ENCODE results near the gene HPF1.
"Not testable (repeated sequence)": the region's sequence is repeated elsewhere in the genome, so short reads cannot be mapped to it uniquely, and the experiment has no call there.

The HPF1 gene

DNA sequence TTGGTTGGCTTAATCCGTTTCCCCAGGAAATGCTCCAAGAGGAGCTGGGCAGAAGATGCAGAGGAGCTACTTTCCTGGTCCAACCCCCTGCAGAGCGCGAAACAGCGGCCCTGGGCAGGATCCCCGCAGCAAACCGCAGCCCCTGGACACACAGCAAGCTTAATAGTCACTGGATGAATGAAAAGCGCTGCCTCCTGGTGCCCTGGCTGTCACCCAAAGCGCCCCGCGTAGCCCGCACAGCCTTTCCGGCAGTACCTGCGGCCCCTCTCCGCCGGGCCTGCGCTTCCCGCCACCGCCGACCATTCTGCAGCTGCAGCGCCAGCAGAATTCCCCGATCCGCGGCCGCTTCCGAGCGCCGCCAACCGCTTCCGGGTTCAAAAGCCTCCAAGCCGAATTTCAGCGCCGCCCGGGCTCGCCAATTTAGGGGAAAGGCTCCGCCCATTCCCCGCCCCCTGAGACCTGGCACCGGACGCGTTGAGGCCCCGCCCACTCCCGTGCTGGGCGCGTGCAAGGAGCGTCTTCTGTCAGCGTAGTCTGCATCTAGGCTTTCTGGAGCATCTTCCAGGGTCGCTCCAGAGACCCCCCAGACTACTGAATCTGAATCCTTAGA is at the start of gene HPF1:
HPF1 (minus strand) TSS at position 370 of the 610 bp plus-strand sequence; CDS start at position 303, 67 bp downstream.
- DNase-seq = peak; percentile 73

DNA sequence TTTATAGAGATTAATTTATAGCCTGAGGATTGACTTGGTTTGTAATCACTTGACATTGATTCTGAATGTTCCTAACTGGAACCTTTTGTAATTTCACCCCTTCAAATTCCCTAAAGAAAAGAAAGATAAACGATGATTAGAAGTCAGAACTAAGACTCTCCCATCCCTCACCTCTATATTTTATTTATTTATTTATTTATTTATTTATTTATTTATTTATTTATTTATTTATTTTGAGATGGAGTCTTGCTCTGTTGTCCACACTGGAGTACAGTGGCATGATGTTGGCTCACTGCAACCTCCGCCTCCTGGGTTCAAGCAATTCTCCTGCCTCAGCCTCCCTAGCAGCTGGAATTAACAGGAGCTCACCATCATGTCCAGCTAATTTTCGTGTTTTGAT is 49.0 kb upstream of the HPF1 start:
- not testable (repeated sequence) for DNase-seq

DNA sequence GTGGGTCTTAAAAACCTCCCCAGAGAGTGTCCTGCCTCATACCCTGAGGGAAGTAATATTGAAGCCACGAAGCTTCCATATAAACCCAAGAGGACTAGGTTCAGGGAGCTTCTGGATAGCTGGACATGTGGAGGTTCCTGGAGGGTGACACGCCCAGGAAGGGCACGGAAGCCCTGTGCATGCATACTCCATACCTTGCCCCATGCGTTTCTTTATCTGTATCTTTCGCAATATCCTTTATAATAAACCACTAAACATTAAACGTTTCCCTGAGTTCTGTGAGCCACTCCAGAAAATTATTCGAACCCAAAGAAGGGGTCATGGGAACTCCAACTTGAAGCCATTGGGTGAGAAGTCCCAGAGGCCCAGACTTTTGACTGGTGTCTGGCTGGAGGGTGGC is 45.7 kb upstream of the HPF1 start:
- no peak for DNase-seq

GRCh38 chr4:169802873-169803272 is 45.1 kb upstream of the HPF1 start:
- no peak for DNase-seq

- no peak for DNase-seq
These were observed 42.8 kb upstream of the HPF1 start for GRCh38 chr4:169800541-169800940.

DNA sequence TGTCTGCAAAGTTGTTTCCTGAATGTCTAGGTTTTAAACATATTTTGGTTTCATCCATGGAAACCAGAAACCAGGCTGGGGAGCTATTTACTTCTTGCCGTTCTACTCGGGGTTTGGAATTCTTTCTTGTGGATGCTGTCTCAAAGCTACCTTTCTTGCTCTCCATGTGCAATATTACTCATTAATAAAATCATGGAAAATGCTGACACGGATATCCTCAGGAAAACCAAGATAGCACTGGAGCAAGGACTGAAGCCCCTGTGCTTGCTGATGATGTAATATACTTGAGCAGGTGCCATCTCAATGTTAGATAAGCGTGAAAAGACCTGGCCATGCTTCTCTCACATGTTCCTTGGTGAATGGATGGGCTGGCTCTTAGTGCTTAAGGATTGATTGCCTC is 41.5 kb upstream of the HPF1 start:
- DNase-seq = no peak

DNA sequence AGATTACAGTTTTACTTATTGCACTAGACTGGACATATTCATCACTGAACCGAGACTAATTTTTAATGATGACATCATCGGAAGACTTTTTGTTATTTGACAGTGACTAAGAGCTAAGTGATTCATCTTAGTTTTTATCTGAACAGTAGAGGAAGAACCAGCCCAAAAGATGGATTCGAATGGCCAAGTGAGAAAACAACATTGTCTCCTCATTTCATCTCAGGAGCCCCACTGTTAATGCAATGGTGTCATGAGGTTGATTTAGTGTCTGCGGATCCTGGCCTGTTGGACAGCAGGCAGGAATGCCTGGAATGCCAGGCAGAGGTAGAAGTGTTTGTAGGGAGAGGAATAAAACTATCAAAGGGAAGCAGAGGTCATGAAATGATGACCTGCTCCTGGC is 37.8 kb upstream of the HPF1 start:
- no peak for DNase-seq

GRCh38 chr4:169791527-169792156 is 33.9 kb upstream of the HPF1 start:
- peak; percentile 15 for DNase-seq

GRCh38 chr4:169791062-169791461 is 33.3 kb upstream of the HPF1 start:
- DNase-seq = no peak

DNA sequence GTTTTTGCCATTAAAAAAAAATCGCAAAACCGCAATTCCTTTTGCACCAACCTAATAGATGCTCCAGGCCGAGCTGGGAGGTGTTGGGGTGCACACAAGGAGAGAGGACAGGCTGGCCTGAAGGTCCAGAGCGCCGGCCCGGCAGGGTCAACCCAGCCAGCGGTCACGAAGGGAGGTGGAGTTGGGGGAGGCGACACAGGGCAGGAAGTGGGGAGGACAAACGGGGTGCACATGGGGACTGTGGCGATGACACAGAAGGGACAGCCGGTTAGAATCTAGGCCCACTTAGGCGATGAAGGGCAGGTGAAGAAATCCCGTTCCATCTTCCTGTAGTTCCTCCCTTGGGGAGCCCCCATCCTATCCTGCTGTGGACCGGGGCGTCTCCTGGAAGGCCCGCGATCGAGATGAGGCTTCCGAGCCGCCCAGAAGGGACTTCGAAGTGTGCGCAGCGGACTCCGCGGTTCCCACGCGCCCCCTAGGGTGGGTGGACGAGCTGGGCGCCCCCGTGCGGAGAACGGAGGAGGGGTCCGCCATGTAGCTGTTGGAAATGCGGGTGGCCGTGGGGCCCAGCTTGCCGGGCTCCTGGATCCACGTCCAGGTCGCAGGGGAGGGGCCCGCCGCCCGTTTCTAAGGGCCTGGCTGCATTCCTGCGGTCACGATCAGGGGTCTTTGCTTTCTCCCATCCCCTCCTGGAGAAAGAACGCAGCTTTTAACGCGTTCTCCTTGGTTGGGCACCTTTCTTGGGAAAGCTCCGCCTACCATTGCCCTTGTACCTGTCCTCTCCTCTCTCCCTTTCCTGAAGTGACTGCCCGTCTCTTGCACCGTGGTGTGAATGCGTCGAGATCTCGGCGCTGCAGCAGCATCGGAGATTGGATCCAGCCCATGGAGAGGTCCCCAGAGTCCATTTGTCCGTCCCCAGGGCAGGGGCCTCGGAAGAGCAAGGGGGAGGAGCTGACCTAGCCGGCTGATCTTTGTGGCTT is 17.0 kb upstream of the HPF1 start:
- DNase-seq = no peak

DNA sequence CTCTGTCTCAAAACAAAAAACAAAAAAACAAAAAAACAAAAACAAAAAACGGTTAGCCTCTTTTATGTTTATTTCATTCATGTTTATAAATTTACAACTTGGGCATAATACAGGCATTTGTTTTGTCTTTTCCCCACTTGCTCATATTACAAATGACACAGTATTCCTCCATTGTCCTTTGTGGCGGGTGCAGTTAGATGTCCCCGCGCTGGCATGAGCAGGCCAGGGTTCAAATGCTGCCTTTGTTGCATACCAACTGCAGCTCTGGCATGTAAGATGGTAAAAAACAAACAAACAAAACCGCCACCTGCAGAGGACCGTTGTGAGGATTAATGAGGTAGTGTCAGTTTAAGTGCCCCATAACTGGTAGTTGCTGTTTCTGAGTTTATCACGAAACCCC is 16.1 kb upstream of the HPF1 start:
- no peak for DNase-seq

DNA sequence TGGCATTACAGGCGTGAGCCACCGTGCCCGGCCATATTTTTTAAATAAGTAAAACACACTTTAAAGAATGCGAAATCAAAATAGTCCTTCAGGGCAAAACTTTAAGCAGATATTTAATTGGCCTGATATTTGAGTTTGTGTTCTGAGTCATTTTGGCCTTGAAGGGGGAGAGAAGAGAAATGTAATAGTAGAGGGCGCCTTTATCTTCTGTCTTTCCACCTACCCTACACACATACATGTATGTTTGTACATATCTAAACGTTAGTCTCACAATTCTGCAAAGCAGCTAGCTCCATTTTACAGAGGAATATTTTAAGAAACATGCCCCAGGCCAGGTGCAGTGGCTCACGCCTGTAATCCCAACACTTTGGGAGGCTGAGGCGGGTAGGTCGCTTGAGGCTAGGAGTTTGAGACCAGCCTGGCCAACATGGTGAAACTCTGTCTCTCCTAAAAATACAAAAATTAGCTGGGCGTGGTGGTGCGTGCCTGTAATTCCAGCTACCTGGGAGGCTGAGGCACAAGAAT is 13.9 kb upstream of the HPF1 start:
- not testable (repeated sequence) for DNase-seq

DNA sequence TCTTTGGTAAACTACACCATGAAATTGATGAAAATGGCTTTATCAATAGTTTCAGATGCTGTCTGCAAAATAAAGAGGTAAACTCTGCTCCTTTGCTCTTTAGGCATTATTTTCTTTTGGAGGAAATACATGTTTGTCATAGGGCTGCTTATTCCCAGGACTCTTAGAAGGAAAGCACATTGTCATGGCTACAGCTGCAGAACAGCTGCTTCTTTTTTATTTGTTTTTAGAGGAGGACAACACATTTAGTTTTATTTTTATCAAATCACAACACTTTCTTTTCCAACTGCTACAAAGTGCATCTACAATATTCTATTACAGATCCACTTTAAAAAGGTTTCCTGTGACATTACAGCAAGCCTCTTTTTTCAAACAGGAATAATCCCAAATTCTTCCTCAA is 12.7 kb upstream of the HPF1 start:
- DNase-seq = no peak

DNA sequence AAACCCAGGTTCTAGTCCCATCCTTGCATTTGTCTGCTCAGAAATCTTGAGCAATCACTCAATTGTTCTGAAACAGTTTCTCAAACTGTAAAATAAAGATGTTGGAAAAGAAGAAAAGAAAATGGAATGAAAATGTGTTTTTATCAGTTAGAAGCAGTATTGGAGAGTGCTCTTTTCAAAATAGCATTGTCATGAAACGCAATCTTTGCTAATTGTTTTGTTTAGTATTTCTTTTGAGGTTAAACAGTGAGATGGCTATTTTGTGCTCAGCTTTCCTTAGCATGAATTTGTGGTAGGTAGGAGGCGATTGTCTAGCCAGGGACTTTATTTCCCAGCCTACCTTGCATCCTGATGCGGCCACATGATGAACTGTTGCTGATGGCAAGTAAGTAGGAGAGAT is 10.6 kb upstream of the HPF1 start:
- DNase-seq = no peak

GRCh38 chr4:169766741-169767140 is 9.0 kb upstream of the HPF1 start:
- DNase-seq = no peak

DNA sequence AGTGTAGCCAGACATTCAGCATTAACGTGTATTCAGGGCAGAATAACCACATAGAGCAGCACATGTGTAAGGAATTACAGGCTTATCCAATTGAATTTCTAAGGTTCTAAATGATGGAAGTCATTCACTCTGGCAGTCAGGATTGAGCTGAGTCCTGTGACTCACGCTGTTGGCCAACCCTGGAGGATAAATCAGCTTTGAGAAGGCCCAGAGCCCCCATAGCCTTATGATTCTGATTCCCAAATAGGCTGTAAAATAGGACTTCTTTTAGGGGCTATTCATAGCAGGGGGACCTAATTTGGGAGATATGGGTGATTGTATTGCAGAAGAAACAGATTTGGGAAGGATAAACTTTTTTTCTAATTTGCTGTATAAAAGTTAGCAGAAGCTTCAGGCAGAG is 8.1 kb upstream of the HPF1 start:
- no peak for DNase-seq

DNA sequence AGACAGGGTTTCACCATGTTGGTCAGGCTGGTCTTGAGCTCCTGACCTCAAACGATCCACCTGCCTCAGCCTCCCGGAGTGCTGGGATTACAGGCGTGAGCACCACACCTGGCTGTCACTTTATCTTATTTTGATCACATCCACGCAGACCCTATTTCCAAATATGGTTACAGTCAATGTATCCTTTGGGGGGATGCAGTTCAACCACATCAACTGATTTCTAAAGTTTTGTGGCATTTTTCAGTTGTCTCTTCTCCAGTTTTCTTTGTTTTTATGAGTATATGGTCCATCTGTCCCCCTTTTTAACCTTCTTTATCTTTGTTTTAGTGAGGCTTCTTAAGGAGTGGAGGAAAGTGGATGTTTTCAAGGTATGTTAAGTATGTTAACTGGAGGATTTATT is 4.1 kb upstream of the HPF1 start:
- no peak for DNase-seq

DNA sequence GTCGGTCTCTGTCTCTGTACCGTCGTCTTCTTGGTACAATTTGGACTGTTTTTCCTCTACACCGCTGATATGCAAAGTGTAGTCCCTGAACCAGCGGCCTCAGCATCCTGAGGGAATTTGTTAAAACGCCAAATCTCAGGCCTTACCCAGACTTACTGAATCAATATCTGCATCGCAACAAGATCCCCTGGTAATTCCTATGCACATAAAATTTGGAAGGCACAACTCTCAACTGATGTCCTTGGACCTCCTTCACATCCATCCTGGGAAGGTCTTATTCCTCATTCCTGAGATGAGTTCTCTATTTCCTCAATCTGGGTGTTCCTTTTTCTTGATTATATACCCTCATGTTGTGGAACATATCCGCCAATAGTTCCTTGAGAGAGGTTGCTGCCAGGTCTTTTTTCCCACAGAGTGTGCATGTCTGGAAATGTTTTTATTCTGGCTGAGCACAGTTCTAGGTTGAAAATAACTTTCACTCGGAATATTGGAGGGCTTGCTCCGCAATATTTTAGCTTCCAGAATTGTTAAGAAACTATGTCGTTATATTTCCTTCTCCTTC is 738 bp upstream of the HPF1 start:
- DNase-seq = no peak

DNA sequence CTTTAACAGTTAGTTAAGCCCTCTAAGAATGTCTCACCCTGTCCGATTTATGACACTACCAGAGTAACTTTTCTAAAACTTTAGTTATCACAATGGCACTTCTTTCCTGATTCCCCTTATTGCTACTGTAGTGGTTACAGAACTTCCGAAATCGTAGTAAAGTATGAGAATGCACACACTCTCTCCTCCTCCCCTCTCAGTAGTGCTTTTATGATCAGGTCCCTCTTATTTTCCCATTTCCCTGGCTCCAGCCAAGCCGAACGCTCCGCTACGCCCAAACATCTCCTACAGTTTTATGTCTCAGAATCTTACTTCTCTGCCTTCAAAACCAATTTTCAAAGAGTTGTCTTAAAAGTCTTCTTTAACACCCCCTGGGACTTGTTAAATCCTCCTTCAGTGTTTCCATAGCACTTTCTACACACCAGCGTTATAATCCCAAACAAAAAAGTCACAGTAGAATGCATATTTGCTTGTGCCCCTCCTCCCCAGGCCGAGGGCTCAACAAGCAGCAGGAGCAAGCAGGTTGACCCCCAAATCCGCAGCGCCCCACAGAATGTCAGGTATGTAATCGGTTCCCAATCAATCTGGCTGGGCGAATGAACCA is 671 bp downstream of the HPF1 start:
- DNase-seq = no peak

GRCh38 chr4:169745291-169745690 is 12.5 kb downstream of the HPF1 start:
- DNase-seq = no peak

- DNase-seq = no peak
These were observed 13.1 kb downstream of the HPF1 start for GRCh38 chr4:169744601-169745000.

DNA sequence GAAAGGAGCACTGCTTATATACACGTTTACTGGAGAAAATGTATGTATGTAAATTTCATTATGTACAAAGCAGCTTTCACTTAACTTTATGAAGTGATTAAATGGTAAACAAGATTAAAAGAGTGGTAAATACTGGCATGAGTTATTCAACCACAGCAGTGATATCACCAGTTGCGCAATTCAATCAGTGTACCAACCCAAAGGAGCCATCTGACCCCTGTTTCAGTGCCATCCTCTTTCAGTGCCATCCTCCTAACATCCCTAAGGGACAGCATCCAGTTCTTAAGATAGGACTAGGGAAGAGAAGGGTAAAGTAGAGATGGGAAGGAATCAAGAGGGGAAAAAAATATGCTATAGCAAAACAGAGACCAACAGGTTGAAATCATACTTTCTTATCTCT is 16.2 kb downstream of the HPF1 start:
- DNase-seq = no peak

DNA sequence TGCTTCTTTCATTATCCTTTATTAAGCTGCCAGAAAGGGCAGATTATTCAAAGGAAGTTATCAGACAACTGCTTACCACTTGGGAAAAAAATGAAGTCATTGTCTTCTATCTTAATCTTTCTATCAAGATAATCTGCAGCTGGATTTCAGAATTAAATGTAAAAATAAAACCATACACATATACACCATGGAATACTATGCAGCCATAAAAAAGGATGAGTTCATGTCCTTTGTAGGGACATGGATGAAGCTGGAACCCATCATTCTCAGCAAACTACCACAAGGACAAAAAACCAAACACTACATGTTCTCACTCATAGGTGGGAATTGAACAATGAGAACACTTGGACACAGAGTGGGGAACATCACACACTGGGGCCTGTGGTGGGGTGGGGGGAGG is 19.1 kb downstream of the HPF1 start:
- DNase-seq = not testable (repeated sequence)
